Kidney epithelial cell (primary cell): ENCODE data around the gene CYGB. TPM values are rescaled to one million over a fixed set of nuclear protein-coding genes. Genes with fewer than 3 reads are reported as not detected.

Experiments
- DNase-seq: peaks from one replicate; pipeline ENCODE4 v3.0.0-alpha.2; 2010; ENCODE audit warnings: low read depth
- H3K27me3 ChIP-seq: 2 replicates; pipeline ENCODE4 v1.6.0; 2011; ENCODE audit warnings: low read length; ENCODE audit not compliant: control insufficient read depth, insufficient read depth
- H3K36me3 ChIP-seq: 2 replicates; pipeline ENCODE4 v1.5.1; 2011; ENCODE audit warnings: low read length; ENCODE audit not compliant: control insufficient read depth, insufficient read depth
- H3K4me3 ChIP-seq: 2 replicates; pipeline ENCODE4 v1.5.1; 2011; ENCODE audit warnings: low read depth, mild to moderate bottlenecking, control low read depth, low read length
- CTCF ChIP-seq: IDR thresholded peaks from 2 replicates; pipeline ENCODE4 v1.5.1; 2011; ENCODE audit warnings: mild to moderate bottlenecking, moderate library complexity, low read length, control low read depth, inconsistent platforms; ENCODE audit not compliant: insufficient read depth, poor library complexity, severe bottlenecking
- total RNA-seq: library from RNA; depleted of rRNA; stranded (reverse); fragments of >200 nt; gene quantifications from 2 replicates; pipeline ENCODE4 v1.2.3, GENCODE V29; 2015

The CYGB gene
- total RNA-seq, 1 donor from 2014 or later: 16.9 TPM

GRCh38 chr17:76530811-76531485, 6.6 kb downstream of the CYGB start:
- H3K36me3 ChIP-seq: no peaks in the 10 kb centered on the region
- no peak overlapping the region for H3K4me3 ChIP-seq
- no peaks in the 10 kb centered on the region for H3K27me3 ChIP-seq
- no peak for DNase-seq
- TF ChIP-seq CTCF: no peak

DNA sequence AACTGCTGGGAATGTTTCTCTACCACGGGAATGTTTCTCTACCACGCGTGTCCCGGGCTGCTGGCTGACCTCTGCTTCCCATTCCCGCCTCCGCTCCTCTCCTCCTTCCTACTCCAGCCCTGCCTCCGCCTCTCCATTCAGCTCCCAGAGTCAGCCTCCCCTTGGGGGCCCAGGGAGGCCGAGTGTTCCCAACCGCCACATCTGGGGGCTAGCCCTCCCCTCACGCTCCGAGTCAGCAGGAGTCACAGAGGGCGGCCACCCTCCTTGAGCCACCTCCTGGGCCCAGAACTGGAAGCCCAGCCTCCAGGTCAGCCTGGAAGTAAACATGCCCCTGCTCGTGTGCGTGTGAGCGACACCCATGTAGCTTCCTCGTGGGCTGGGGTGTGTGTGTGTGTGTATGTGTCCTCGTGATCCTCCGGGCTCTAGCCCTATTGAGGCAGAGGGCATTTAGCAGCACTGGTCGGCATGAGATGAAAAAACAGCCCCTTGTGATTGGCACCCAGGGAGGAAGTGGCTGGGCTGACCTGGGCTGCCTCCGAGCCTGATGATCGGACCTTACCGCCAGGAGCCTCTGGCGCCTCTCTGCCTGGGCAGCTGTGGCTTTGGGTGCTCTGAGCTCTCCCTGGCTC, 7.3 kb downstream of the CYGB start:
- Histone ChIP-seq H3K4me3 (no peak overlapping the region), H3K36me3 (no peaks in the 10 kb centered on the region), H3K27me3 (no peaks in the 10 kb centered on the region)
- no peak for TF ChIP-seq CTCF
- DNase-seq: no peak

DNA sequence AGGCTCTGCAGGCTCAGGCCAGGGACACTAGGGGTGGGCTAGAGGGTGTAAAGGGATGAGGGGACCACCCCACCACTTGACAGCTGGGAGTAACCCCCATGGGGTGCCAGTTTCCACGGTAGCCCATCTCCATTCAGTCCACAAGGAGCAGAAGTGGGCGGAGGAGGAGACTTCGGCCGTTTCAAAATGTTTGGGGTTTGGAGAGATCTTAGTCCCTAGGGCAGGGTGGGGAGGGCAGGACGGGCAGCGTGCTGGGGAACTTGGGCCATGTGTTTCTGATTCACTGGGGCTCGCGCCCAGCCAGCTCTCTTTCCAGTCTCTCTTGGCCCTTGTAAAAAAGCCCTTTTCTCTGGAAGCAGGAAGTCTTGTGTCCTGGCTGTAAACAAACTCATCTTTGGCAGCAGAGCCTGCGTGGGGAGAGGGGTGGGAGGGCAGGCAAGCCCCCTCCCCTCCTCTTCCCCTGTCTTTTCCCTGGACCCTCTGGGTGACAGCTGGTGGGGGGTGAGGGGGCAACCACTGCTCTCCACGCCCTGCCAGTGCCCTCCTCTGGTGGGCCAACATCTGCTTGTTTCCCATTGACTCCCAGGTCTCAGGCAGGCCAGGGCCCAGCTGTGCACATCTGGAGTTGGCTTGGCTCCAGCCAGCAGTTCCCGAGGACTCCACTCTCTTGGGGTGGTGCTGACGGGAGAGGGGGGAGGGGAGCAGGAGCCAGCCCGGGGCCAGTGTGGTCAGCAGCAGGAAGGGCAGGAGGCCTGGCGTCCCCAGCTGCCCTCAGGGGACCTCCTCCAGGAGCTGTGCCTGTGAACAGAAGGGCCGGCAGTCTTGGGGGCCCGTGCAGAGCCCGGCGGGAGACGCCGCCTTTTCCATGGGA, 8.1 kb downstream of the CYGB start:
- no peaks in the 10 kb centered on the region for H3K27me3 ChIP-seq
- TF ChIP-seq CTCF: no peak
- no peak for DNase-seq
- H3K4me3 ChIP-seq: no peak overlapping the region
- no peaks in the 10 kb centered on the region for H3K36me3 ChIP-seq

- no peak for DNase-seq
- Histone ChIP-seq H3K4me3 (no peak overlapping the region), H3K27me3 (no peaks in the 10 kb centered on the region), H3K36me3 (no peaks in the 10 kb centered on the region)
- peak; percentile 4 for TF ChIP-seq CTCF
These were observed 8.8 kb downstream of the CYGB start for GRCh38 chr17:76528528-76529223.

DNA sequence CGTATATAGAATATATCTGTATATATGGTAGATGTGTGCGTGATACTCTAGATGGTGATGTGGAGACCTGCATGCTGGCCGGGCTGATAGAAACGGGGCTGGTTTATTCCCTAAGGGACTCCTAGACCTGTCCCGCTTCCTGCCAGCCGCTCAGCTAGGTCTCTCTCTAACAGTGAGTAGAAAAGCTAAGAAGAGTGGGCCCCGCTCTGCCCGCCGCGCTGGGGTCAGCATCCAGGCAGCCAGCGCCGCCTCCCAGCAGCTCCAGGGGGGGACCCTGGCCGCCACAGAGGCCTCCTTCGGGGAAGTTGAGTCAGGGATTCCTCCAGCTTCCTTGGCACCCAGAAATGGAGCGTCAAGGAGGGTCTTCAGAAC, 9.4 kb downstream of the CYGB start:
- Histone ChIP-seq H3K27me3 (no peaks in the 10 kb centered on the region), H3K4me3 (no peak overlapping the region)
- DNase-seq: no peak

More for the DNA sequence above, 9.4 kb downstream of the CYGB start:
- no peak for TF ChIP-seq CTCF
- no peaks in the 10 kb centered on the region for H3K36me3 ChIP-seq
